Measurements from ENCODE around the gene RHOT2. TPM values are rescaled to one million over a fixed set of nuclear protein-coding genes. Genes with fewer than 3 reads are reported as not detected.

The RHOT2 gene
- total and polyA plus RNA-seq, 2 of the 8 experiments (the other 6 are each of a cell fraction or from before 2014, with no cell fraction given): 149 to 194 TPM

DNA sequence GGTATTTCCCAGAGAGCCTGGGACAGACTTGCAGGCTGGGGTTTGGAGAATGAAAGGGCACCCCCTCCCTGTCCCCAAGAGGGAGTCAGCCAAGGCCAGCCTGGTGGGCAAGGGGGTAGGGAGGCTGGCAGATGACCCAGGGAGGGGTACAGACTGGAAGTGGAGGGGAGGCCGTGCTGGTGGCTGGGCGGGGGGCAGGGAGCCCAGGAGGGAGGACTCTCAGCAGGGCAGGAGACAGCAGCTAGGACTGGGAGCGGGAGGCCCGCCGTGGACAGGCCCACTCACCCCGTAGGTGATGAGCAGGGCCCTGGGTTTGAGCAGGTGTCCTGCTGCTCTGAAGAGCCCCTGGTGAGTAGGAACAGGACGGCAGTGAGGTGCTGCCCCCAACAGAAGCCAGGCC is 32.9 kb upstream of the RHOT2 start (continued):
- TF ChIP-seq TBP (IDR thresholded peaks at IDR 0.05; ENCODE audit: low read depth, low read length) (no peak), NRF1 (IDR thresholded peaks at IDR 0.05; ENCODE audit: low read depth, low read length) (no peak), SIN3A (conservative IDR thresholded peaks at IDR 0.05 in 1 of 2, IDR thresholded peaks at IDR 0.05 in 1 of 2; ENCODE audit: low read depth in 1 of 2, low read length in 2 of 2) (no peak), JUND (IDR thresholded peaks at IDR 0.05; ENCODE audit: low read length) (no peak), GABPA (IDR thresholded peaks at IDR 0.05; ENCODE audit: borderline replicate concordance, insufficient read depth, low read length) (no peak)

Measured in H1 (cell line).